Measurements from ENCODE around the gene CNPY3.
"Not testable (repeated sequence)": the region's sequence is repeated elsewhere in the genome, so short reads cannot be mapped to it uniquely, and the experiment has no call there.

Gene CNPY3

GRCh38 chr6:42915732-42916131 is 13.5 kb upstream of the CNPY3 start, which contains the start of gene PTCRA:
Gene PTCRA (plus strand): TSS chr6:42916053. CDS start chr6:42916070, 17 bp downstream.
- no peak for DNase-seq (ENCODE audit: low read depth)

DNA sequence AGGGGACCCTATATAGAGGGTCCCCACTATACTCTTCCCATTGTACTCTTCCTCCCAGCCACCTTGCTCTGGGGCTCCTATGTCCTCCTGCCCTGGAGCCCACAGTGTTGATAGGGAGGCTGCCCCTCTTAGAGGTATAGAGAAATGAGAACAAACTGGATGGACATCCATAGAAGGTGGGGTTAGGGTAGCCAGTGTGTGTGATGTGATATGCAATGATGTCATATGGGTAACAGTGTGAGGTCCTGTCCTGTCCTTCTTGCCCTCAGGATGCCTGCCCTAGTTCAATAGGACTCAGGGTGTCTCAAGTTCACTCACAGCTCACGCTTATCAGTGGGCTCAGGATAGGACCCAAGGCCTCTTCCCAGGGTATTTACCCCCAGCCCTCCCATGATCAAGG is 13.0 kb upstream of the CNPY3 start:
- no peak for DNase-seq (ENCODE audit: low read depth)

- DNase-seq (ENCODE audit: low read depth), result no peak
Measured at GRCh38 chr6:42921801-42922200, 7.5 kb upstream of the CNPY3 start.

DNA sequence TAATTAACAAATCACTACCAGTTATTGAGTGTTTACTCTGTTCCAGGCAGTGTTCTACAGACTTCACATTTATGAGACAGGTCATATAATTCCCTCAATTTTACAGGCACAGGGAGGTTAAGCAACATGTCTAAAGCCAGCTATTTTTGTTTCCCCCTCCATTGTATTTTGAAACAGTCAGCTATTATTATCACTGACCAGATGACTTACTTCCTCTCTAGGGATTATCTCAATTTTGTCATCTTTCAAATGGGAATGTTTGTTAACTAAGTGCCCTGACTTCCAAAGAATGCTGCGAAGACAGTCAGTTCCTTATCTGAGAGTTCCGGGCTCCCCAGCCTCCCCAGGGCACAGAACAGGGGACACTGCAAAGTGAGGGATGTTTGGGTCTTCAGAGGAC is 5.6 kb upstream of the CNPY3 start:
- no peak for DNase-seq (ENCODE audit: low read depth)

GRCh38 chr6:42925248-42925857 is 3.9 kb upstream of the CNPY3 start:
- DNase-seq (ENCODE audit: low read depth), result no peak

DNA sequence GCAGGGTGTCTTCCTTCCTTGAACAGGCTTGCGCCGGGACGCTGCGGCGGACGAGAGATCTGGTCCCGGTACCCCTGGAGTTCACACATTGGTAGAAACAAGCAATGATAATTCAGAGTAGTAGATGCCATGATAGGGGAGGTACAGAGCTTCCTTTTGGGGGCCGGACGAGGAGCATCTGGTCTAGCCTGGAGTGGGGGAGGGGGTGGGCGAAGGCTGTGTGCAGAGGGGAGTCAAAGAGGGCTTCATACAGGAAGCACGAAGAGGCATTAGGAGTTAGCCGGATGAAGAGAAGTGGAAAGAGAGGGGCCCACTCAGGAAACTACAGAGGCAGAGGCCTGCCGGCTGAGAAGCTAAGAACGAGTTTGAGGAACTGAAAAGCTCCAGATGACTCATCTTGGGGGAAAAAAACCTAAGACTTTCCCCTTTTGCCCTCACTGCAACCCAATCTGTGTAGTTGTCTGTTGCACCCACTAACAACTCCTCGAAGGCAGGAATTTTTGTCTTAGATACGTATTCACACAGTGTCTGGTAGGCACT is 611 bp downstream of the CNPY3 start:
- peak; percentile 40 for DNase-seq (ENCODE audit: low read depth)

GRCh38 chr6:42932412-42932811 is 3.1 kb downstream of the CNPY3 start:
- no peak for DNase-seq (ENCODE audit: low read depth)

- no peak for DNase-seq (ENCODE audit: low read depth)
Measured at GRCh38 chr6:42933205-42933604, 3.9 kb downstream of the CNPY3 start.

DNA sequence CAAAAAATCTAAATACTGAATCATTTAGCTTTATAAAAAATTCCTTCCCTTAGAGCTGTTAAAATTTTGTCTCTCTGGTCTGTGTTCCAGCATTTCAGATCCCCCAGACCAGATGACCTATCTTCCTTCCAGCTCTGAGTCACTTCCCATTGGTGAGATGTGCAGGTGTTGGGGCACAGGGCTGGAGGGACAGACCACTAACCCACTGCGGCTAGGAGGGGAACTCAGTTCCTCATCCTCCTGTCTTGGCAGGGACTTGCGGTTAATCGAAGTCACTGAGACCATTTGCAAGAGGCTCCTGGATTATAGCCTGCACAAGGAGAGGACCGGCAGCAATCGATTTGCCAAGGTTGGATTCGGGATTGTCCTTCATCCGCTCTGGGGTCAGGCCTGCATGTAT is 6.0 kb downstream of the CNPY3 start:
- DNase-seq (ENCODE audit: low read depth), result no peak

- DNase-seq (ENCODE audit: low read depth), result no peak
Measured at GRCh38 chr6:42936398-42936797, 7.1 kb downstream of the CNPY3 start.

- no peak for DNase-seq (ENCODE audit: low read depth)
Measured at GRCh38 chr6:42937548-42938427, 8.5 kb downstream of the CNPY3 start.

GRCh38 chr6:42938428-42938796 is 9.1 kb downstream of the CNPY3 start:
- no peak for DNase-seq (ENCODE audit: low read depth)

- no peak for DNase-seq (ENCODE audit: low read depth)
Measured at GRCh38 chr6:42938987-42939809, 9.9 kb downstream of the CNPY3 start.

DNA sequence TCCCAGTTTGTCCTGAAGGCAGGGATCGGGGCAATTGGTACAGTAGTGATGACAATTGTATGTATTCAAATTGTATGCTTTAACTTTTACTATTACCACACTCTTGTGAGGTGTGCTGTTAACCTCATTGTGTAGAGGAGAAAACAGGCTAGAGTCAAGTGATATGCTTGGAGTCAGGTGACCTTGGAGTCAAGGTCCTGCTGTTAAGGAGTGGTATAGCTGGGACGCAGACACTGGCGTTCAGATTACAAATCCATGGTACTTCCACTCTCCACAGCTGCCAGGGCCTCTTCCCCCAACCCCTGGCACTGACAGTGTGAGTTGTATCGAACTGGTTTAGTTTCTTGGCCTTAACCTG is 10.5 kb downstream of the CNPY3 start:
- DNase-seq (ENCODE audit: low read depth), result no peak

DNA sequence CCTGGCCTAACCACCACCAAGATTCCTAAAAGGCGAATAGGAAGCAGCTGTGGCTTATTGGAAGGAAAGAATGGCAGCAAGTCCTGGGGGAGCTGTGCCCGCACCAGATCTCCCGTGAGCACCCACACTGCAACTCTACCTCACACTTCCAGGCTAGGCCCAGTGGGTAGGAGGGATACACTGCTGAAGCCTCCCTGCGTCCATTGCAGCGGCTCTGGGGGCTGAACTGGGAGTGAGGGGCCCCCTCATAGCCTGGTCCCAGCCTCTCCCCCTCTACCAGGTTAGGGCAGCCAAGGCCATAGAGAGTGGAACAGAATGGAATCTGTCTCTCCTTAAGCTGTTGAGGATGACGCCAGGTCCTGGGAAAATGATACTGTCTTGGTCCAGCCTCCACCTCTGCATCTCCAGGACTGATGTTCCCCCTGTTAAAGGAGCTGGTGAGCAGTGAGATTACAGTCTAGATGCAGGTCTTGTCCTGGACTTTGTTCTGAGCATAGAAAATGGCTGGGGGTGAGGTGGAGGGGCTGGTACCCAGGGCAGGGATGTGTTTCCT is 11.3 kb downstream of the CNPY3 start:
- no peak for DNase-seq (ENCODE audit: low read depth)

DNA sequence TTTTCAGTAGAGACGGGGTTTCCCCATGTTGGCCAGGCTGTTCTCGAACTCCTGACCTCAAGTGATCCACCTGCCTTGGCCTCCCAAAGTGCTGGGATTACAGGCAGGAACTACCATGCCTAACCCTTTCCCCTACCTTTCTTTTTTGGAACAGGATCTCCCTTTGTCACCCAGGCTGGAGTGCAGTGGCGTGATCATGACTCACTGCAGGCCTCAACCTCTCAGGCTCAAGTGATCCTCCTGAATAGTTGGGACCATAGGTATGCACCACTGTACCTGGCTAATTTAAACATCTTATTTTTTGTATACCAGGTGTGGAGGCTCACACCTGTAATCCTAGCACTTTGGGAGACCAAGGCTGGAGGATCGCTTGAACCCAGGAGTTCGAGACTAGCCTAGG is 12.1 kb downstream of the CNPY3 start:
- DNase-seq (ENCODE audit: low read depth), result not testable (repeated sequence)

GRCh38 chr6:42942444-42942843 is 13.2 kb downstream of the CNPY3 start:
- no peak for DNase-seq (ENCODE audit: low read depth)

DNA sequence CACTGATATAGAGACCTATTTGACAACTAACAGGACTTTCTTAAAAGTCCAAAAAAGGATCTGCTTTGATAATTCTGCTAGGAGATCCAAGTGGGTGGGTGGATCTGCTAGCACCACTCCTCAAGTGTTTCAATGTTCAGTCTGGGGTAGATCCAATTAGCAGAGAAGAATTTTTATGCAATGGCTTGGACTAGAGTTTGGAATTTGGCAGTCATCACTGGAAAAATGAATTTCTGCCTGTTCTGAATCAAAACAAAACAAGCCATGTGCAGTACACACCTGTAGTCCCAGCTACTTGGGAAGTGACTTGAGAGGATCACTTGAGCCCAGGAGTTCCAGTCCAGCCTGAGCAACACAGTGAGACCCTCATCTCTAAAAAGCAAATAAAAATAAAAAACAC is 18.7 kb downstream of the CNPY3 start:
- DNase-seq (ENCODE audit: low read depth), result no peak

GRCh38 chr6:42952389-42952788 is 23.1 kb downstream of the CNPY3 start:
- no peak for DNase-seq (ENCODE audit: low read depth)

DNA sequence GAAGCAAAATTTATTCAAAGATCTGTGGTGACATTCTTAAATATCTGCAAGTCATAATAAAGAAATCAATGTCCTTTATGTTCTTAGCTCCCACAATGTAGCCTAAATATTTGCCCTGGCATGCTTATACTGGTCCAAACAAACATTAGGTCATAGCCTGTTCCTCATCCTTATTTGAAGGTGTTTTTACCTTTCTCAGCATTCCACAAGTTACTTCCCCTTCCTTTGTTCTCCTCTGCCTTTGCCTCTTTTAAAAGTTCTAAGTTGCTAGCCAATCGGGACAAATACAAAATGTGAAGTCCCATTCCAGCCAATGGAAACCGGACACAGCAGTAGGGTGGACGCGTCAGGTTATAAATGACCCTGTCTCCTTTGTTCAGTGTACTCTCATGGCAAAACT is 25.1 kb downstream of the CNPY3 start:
- DNase-seq (ENCODE audit: low read depth), result not testable (repeated sequence)

GRCh38 chr6:42958125-42958524 is 28.8 kb downstream of the CNPY3 start:
- no peak for DNase-seq (ENCODE audit: low read depth)

GRCh38 chr6:42959917-42960242 is 30.6 kb downstream of the CNPY3 start:
- DNase-seq (ENCODE audit: low read depth), result no peak

All from stimulated activated CD8-positive, alpha-beta memory T cell treated with anti-CD3 and anti-CD28 coated beads, Interleukin-12 subunit alpha, Interleukin-12 subunit beta, amount 100 ng/mL, for 1 hour (primary cell).